GM18870 (cell line): ENCODE data around the gene GRAMD2B.
"Not testable (repeated sequence)": the region's sequence is repeated elsewhere in the genome, so short reads cannot be mapped to it uniquely, and the experiment has no call there.

Experiments
- ATAC-seq: cut with Tn5 transposase; IDR thresholded peaks from one replicate; pipeline ENCODE4 v1.9.1; 2021; ENCODE audit warnings: moderate library complexity; ENCODE audit not compliant: unreplicated experiment

Gene GRAMD2B

DNA sequence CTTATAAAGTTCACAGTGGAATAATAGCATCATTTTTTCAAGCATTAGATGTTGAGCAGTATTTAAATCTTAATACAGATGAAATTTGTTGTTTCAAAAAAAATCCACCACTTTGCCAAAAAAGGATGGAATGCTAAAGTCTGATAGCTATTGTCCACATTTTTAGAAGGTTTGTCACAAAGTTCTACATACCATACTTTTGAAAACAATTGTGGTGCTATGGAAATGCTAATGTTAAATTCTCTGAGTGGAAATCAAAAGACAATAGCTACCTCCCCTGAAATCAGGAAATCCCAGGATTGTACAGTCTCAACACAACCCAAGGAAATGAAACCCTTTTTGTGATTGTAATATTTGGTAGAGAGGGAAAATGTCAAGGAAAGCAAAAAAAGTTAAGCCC, 19.3 kb upstream of the GRAMD2B start:
- no peak for ATAC-seq

DNA sequence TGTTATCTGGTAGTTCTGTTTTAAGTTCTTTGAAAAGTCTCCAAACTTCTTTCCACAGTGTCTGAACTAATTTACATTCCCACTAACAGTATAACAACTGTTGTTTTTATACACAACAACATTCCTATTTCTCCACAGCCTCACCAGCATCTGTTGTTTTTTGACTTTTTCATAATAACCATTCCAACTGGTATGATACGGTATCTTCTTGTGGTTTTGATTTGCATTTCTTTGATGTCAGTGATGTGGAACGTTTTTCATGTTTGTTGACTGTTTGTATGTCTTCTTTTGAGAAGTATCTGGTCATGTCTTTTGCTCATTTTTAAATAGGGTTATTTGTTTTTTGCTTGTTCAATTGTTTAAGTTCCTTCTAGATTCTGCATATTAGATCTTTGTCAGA, 12.6 kb upstream of the GRAMD2B start:
- no peak for ATAC-seq

DNA sequence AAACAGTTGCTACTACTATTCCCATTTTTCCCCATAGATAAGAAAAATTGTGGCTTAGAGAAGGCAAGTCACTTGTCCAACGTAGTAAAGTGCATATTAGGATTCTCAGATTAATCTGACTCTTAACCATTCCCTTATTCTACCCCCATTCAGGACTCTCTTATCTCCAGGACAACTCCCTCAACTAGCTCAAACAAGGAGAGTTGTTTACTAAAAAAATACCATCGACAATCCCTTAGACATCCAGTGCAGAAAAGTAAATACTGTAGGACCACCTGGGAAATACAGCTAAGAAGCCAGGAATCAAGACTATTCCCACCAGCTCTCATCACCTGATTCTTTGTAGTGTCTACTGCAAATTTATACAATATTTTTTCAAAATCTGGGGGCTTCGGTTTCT, 9.4 kb upstream of the GRAMD2B start:
- no peak for ATAC-seq

- no peak for ATAC-seq
These were observed 8.2 kb upstream of the GRAMD2B start for GRCh38 chr5:126414874-126415502.

DNA sequence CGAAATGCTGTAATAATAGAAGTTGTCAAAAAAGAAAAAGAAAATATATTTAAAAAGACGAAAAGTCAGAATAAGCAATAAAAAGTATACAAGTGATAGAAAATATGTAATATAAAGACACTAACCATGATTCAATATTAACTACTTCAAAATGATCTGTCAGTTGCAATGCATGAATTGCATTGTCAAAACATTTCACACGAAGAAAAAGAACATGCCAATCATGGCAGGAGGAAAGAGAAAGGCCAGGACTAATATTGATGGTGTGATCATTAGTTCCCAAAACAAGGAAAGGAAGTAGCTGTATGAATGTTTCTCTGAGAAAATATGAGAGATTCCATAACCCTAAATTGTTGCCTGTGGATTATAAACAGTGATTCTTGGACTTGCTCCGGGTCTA, 7.4 kb upstream of the GRAMD2B start:
- ATAC-seq: no peak

GRCh38 chr5:126416266-126416925, 6.8 kb upstream of the GRAMD2B start:
- ATAC-seq: no peak

DNA sequence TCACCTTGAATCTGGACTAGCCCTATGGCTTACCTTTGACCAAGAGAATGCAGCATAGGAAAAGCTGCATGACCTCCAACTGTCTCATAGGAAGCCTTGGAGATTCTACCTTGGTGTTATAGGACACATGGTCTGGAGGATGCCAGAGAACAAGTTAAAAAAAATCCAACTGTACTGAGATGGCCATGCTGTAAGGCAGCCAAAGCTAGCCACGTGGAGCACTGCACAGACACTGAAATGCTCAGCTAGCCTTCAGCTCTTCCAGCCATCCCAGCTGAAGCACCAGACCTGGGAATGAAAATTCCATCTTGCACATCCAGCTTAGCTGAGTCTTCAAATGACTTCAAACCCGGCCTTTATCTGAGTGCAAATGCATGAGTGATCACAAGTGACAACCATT, 6.0 kb upstream of the GRAMD2B start:
- ATAC-seq: no peak

DNA sequence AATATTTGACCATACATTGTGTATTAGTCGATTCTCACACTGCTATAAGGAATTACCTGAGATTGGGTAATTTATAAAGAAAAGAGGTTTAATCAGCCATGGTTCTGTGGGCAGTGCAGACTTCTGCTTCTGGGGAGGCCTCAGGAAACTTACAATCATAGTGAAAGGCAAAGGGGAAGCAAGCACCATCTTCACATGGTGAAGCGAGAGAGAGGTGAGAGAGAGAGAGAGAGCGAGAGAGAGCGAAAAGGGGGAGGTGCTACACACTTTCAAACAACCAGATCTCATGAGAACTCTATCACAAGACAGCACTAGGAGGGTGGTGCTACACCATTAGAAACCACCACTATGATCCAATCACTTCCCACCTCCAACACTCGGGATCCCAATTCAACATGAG, 4.1 kb upstream of the GRAMD2B start:
- ATAC-seq: no peak

- ATAC-seq: no peak
These were observed 5.2 kb downstream of the GRAMD2B start for GRCh38 chr5:126428421-126428820.

GRCh38 chr5:126430631-126431030, 7.4 kb downstream of the GRAMD2B start:
- no peak for ATAC-seq

DNA sequence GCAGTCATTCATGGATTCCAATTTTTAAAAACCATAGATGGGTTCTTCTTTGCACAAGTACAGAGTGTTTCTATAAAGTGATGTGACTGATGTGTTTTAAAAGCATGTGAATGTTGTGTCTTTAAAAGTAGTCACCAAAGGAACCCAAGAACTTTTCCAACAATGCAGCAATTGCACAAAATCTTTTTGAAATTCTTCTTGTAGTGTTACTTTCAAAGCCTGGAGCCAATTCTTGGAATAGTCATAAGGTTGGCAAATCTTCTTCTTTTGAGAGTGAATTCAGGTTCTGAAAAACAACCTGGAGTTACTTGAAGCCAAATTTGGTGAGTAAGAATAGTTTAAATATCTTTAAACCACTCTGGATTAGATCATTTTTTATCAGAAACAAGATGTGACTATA, 10.5 kb downstream of the GRAMD2B start:
- no peak for ATAC-seq

- no peak for ATAC-seq
These were observed 12.1 kb downstream of the GRAMD2B start for GRCh38 chr5:126435261-126435660.

DNA sequence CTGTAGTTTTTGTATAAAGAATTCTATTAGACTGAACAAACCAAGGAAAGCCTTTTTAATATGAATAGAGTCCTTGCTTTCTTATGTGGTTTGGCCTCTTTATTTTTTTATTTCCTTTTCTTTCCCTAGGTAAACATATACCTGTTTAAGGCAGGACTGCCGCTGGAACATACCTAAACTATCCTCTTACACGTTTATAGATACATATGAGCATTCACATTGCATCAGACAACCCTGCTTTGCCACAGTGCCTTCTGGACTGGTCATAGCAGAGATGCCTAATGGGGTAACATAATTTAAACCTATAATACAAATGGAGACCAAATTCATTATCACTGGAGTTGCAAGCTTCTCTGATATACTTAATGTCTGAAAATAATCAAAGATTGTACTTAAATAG, 12.5 kb downstream of the GRAMD2B start:
- ATAC-seq: no peak

GRCh38 chr5:126437721-126438120, 14.5 kb downstream of the GRAMD2B start:
- no peak for ATAC-seq

- ATAC-seq: peak; percentile 94
These were observed 15.1 kb downstream of the GRAMD2B start for GRCh38 chr5:126438267-126438666.

DNA sequence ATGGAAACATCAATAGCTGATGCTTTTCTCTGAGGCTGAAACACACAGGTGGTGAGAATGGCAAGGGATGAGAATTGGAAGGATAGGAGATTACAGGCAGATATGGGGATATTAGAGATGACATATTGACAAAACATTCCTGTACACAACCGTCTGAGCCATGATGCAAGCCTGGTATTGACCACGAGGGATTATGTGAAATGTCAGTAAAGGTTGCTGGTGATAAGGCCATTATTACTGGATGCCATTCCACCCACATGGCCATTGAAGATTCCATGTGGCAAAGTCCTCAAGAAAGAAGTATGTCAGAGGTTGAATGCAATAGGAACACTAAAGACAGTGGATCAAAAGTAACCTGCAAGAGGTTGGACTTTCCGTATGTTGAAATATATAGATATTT, 15.7 kb downstream of the GRAMD2B start:
- ATAC-seq: no peak

DNA sequence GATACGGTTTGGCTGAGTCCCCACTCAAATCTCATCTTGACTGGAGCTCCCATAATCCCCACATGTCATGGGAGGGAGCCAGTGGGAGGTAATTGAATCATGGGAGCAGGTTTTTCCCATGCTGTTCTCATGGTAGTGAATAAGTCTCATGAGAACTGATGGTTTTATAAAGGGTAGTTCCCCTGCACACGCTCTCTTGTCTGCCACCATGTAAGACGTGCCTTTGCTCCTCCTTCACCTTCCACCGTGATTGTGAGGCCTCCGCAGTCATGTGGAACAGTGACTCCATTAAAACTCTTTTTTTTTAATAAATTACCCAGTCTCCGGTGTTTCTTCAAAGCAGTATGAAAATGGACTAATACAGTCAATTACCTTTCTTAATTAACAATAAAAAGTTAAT, 16.5 kb downstream of the GRAMD2B start:
- not testable (repeated sequence) for ATAC-seq

- ATAC-seq: no peak
These were observed 18.0 kb downstream of the GRAMD2B start for GRCh38 chr5:126441230-126441629.

DNA sequence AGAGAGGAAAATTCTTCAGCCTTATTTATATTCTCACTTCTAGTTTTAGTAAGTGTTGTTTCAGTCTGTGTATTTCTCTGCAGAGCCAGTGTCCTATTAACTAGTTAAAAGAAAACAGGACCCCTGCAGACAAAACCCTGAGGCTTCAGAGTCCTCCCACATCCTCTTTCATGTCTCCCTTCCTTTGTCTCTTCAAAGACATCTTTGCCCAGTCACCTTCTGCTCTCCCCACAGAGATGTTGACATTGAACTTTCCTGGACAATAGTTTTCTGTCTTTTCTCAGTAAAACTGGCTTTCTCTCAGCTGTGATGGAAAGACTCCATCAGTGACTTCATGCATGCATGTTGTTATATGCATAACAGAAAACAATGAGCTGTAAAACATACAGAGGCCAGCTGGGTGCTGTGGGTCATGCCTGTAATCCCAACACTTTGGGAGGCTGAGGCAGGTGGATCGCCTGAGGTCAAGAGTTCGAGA, 20.2 kb downstream of the GRAMD2B start:
- peak; percentile 92 for ATAC-seq

GRCh38 chr5:126444137-126444536, 20.9 kb downstream of the GRAMD2B start:
- no peak for ATAC-seq

DNA sequence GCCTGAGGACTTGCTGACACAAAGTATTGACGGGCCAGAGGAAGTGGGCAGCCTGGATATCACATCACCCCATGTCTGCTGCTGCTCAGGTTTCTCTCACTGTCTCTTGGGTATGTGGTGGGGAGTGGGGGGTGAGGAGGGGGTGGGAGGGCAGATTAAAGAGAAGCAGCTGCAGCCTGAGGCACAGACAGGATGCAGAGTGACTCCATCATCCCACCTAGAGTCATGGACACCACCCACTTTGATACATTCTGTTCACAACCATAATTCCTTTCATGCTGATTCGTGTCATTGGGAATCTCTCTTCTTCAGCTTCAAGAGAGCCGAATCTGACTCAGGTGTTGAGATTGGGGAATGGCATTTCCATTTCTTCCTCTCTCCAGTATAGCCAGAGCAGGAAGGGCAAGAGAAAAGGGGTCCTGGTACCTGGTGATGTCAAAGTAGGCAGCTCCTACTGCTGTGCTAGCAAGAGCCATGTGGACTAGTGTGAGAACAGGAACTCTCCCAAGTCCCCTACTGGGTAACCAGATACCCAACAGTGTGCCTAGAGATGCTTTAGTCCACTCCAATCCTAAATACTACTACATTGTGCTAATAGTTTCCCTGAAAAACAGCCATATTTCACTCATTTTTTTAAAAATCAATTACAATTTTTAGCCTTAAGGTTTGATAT, 22.4 kb downstream of the GRAMD2B start:
- no peak for ATAC-seq

- ATAC-seq: peak; percentile 36
These were observed 23.5 kb downstream of the GRAMD2B start for GRCh38 chr5:126446498-126447224.
